ENCODE data around the gene MKRN3. TPM values are rescaled to one million over a fixed set of nuclear protein-coding genes. Genes with fewer than 3 reads are reported as not detected.

Gene MKRN3
- polyA plus RNA-seq, 1 donor from 2014 or later, result 10.7 TPM

- H4K20me1 ChIP-seq (ENCODE audit: insufficient read depth), result no peaks in the 10 kb centered on the region
- no peaks in the 10 kb centered on the region for H3K9me3 ChIP-seq (ENCODE audit: low read length)
- H3K4me2 ChIP-seq (ENCODE audit: low read length), result no peak overlapping the region
- H3K9me2 ChIP-seq (ENCODE audit: insufficient read depth, low read length), result no peaks in the 10 kb centered on the region
- no peaks in the 10 kb centered on the region for H3K27me3 ChIP-seq (ENCODE audit: insufficient read depth, low read depth, low read length)
- no peaks in the 10 kb centered on the region for H3F3A ChIP-seq (ENCODE audit: insufficient read depth, low read length, poor library complexity, severe bottlenecking)
- H3K79me2 ChIP-seq (replicated peaks; ENCODE audit: insufficient read depth, low read length), result peaks cover 34% of the 10 kb centered on the region
- no peak overlapping the region for H3K9ac ChIP-seq (ENCODE audit: low read length)
- no peak overlapping the region for H3K27ac ChIP-seq (ENCODE audit: low read length)
- H3K36me3 ChIP-seq (ENCODE audit: insufficient read depth, low read length), result no peaks in the 10 kb centered on the region
- TF ChIP-seq POLR2AphosphoS5 (IDR thresholded peaks at IDR 0.05), result no peak
- TF ChIP-seq TAF1 (IDR thresholded peaks at IDR 0.05; ENCODE audit: low read depth), result no peak
- TF ChIP-seq MXI1 (conservative IDR thresholded peaks at IDR 0.05; ENCODE audit: poor library complexity, severe bottlenecking), result no peak
- TF ChIP-seq SMC3 (conservative IDR thresholded peaks at IDR 0.05; ENCODE audit: poor library complexity), result no peak
- no peak for TF ChIP-seq EZH2 (IDR thresholded peaks at IDR 0.05; ENCODE audit: borderline replicate concordance, insufficient read depth, low read length, poor library complexity, severe bottlenecking)
- no peak overlapping the region for H2AFZ ChIP-seq (ENCODE audit: low read depth, low read length)
- no peak overlapping the region for H3K4me3 ChIP-seq (ENCODE audit: low read length)
These were observed 9.3 kb downstream of the MKRN3 start for GRCh38 chr15:23574742-23575141.

GRCh38 chr15:23576061-23576460 lies 10.6 kb downstream of the MKRN3 start:
- Histone ChIP-seq H3K27me3 (ENCODE audit: insufficient read depth, low read depth, low read length) (no peaks in the 10 kb centered on the region), H3K4me3 (ENCODE audit: low read length) (no peak overlapping the region), H3K9me2 (ENCODE audit: insufficient read depth, low read length) (no peaks in the 10 kb centered on the region), H2AFZ (ENCODE audit: low read depth, low read length) (no peak overlapping the region), H3K9ac (ENCODE audit: low read length) (no peak overlapping the region), H3K79me2 (replicated peaks; ENCODE audit: insufficient read depth, low read length) (peaks cover 21% of the 10 kb centered on the region), H3F3A (ENCODE audit: insufficient read depth, low read length, poor library complexity, severe bottlenecking) (no peaks in the 10 kb centered on the region), H3K27ac (ENCODE audit: low read length) (no peak overlapping the region), H3K4me2 (ENCODE audit: low read length) (no peak overlapping the region), H3K9me3 (ENCODE audit: low read length) (no peaks in the 10 kb centered on the region), H3K36me3 (ENCODE audit: insufficient read depth, low read length) (no peaks in the 10 kb centered on the region), H4K20me1 (ENCODE audit: insufficient read depth) (no peaks in the 10 kb centered on the region)
- TF ChIP-seq TAF1 (IDR thresholded peaks at IDR 0.05; ENCODE audit: low read depth), result no peak
- TF ChIP-seq POLR2AphosphoS5 (IDR thresholded peaks at IDR 0.05), result no peak
- TF ChIP-seq EP300 (conservative IDR thresholded peaks at IDR 0.05; ENCODE audit: poor library complexity, severe bottlenecking), result no peak

- Histone ChIP-seq H3K4me3 (ENCODE audit: low read length) (no peak overlapping the region), H3K9me2 (ENCODE audit: insufficient read depth, low read length) (no peaks in the 10 kb centered on the region), H3K9me3 (ENCODE audit: low read length) (no peaks in the 10 kb centered on the region), H3K36me3 (ENCODE audit: insufficient read depth, low read length) (no peaks in the 10 kb centered on the region), H2AFZ (ENCODE audit: low read depth, low read length) (no peak overlapping the region), H3K9ac (ENCODE audit: low read length) (no peak overlapping the region), H3K79me2 (replicated peaks; ENCODE audit: insufficient read depth, low read length) (peaks cover 2% of the 10 kb centered on the region), H3K4me2 (ENCODE audit: low read length) (no peak overlapping the region), H3K27me3 (ENCODE audit: insufficient read depth, low read depth, low read length) (no peaks in the 10 kb centered on the region), H3K27ac (ENCODE audit: low read length) (no peak overlapping the region), H4K20me1 (ENCODE audit: insufficient read depth) (no peaks in the 10 kb centered on the region), H3F3A (ENCODE audit: insufficient read depth, low read length, poor library complexity, severe bottlenecking) (no peaks in the 10 kb centered on the region)
- no peak for TF ChIP-seq SMC3 (conservative IDR thresholded peaks at IDR 0.05; ENCODE audit: poor library complexity)
- TF ChIP-seq POLR2AphosphoS5 (IDR thresholded peaks at IDR 0.05), result no peak
- no peak for TF ChIP-seq EZH2 (IDR thresholded peaks at IDR 0.05; ENCODE audit: borderline replicate concordance, insufficient read depth, low read length, poor library complexity, severe bottlenecking)
- TF ChIP-seq EP300 (conservative IDR thresholded peaks at IDR 0.05; ENCODE audit: poor library complexity, severe bottlenecking), result no peak
- no peak for TF ChIP-seq CTCF (IDR thresholded peaks at IDR 0.05; ENCODE audit: poor library complexity, severe bottlenecking)
- no peak for TF ChIP-seq REST (IDR thresholded peaks at IDR 0.05; ENCODE audit: borderline replicate concordance)
- TF ChIP-seq TAF1 (IDR thresholded peaks at IDR 0.05; ENCODE audit: low read depth), result no peak
- TF ChIP-seq MXI1 (conservative IDR thresholded peaks at IDR 0.05; ENCODE audit: poor library complexity, severe bottlenecking), result no peak
- no peak for TF ChIP-seq RAD21 (conservative IDR thresholded peaks at IDR 0.05)
These were observed 13.2 kb downstream of the MKRN3 start for GRCh38 chr15:23578521-23579150.

Measured in neural cell (in vitro differentiated cells).